Astrocyte of the spinal cord (primary cell): Measurements from ENCODE around the gene COA1.

ENCODE experiments used
- DNase-seq: peaks from one replicate; pipeline ENCODE4 v3.0.0; 2011; ENCODE audit warnings: low read depth, low spot score
- H3K4me3 ChIP-seq: 2 replicates; pipeline ENCODE4 v1.5.1; 2011; ENCODE audit warnings: low read depth, mild to moderate bottlenecking, low read length, moderate library complexity
- in situ Hi-C: cut with HindIII; loops from 2 replicates; pipeline ENCODE4 v1.10.0; 2017; ENCODE audit warnings: low sequenced_read_pairs
- TF ChIP-seq, protein P1 (sequence below): IDR thresholded peaks from 2 replicates; pipeline ENCODE4 v1.5.1; 2012; ENCODE audit warnings: low read depth, mild to moderate bottlenecking, low read length, inconsistent platforms

Gene COA1

DNA sequence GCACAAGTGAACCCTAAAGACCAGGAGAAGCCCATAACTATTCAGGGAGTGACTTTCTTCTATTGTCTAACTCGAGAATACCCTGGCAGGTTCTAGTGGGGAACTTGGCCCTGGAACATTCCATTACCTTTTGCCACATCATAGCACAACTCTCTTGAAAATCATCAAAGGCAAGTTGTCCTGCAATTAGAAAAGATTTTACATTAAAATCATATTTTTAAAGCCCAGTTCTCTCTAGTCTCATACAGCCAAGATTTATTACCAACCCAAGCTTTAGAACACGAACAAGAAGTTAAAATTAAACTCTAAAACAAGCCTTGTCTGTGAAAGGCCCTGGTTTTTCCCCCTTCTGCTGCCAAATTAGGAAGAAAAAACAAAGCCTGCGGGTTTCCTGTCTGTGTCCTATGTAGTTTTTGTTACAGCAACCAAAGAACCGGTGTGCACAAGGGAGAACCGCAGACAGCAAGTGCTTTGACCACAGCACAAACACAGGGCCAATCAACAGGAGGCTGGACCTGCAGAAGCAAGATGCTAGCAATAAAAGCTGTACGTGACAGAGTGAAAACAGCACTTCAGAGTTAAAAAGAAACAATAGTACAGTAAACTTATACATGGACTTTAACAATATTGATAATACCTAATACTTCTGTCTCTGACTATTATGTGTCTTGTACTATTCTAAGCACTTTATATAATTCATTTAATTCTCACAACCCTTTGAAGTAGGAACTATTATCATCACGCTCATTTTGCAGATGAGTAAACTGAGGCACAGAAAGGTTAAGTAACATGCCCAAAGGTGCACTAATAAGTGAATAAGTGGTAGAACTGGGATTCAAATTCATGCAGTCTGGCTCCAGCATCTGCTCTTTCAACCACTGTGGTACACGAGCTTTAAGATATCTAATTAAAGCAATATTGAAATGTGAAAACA lies 80.6 kb downstream of the COA1 start:
- H3K4me3 ChIP-seq, result no peak overlapping the region
- TF ChIP-seq, protein P1, sequence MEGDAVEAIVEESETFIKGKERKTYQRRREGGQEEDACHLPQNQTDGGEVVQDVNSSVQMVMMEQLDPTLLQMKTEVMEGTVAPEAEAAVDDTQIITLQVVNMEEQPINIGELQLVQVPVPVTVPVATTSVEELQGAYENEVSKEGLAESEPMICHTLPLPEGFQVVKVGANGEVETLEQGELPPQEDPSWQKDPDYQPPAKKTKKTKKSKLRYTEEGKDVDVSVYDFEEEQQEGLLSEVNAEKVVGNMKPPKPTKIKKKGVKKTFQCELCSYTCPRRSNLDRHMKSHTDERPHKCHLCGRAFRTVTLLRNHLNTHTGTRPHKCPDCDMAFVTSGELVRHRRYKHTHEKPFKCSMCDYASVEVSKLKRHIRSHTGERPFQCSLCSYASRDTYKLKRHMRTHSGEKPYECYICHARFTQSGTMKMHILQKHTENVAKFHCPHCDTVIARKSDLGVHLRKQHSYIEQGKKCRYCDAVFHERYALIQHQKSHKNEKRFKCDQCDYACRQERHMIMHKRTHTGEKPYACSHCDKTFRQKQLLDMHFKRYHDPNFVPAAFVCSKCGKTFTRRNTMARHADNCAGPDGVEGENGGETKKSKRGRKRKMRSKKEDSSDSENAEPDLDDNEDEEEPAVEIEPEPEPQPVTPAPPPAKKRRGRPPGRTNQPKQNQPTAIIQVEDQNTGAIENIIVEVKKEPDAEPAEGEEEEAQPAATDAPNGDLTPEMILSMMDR, result no peak
- in situ Hi-C loops, result no loop called here
- peak; percentile 95 for DNase-seq

DNA sequence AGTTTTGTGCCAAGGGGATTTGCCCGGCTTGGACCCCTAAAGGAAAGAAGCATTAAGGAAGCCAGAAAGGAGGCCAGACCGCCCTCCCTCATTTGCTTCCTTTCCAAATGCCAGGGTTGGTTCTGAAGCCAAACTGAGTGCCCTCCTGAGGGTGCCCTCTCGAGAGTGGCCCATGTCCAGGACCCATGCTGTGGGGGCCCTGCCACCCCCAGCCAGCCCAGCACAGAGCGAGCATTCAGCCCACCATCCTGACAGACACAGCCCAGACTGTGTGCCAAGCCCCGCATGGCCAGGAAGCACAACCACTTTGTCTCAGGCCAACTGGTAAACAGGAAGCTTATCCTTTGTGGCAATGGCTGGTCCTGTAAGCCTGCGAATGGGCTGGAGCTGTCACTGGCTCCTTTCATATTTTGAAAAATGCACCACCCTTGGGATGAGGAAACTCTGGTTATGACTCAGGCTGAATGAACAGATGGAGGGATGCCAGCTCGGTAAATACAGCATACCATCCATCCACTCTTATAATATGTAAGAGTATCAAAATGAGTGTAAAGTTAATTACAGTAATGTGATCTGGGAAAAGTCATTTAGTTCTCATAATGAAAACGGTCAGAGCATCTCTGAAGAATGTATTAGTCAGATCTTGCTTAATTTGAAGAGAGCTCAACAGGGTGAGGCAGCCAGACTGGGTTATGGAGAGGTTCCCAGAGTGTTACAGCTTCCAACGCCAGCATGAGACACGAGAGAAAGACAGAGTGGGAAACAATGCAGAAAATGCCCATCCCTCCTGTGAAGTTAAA lies 81.5 kb downstream of the COA1 start:
- DNase-seq, result peak; percentile 99
- no peak overlapping the region for H3K4me3 ChIP-seq
- in situ Hi-C loops, result no loop called here
- TF ChIP-seq, protein P1, result no peak

DNA sequence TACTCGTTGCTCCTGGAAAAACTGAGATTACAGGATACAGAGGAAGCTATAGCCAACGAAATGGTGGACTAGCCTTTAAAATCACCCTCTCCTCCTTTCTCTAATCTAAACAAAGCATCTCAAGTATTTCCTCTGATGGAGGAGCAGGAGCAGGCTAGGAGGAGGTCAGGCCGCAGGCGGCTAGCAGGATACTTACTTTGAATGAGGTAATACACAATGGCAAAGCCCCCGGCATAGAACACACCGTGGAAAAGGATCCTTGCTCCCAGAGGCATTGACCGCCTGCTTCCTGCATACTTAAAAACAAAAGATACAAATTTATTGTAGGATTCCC lies 82.0 kb downstream of the COA1 start:
- no peak overlapping the region for H3K4me3 ChIP-seq
- peak; percentile 94 for DNase-seq
- in situ Hi-C loops, result no loop called here
- TF ChIP-seq, protein P1, result no peak

DNA sequence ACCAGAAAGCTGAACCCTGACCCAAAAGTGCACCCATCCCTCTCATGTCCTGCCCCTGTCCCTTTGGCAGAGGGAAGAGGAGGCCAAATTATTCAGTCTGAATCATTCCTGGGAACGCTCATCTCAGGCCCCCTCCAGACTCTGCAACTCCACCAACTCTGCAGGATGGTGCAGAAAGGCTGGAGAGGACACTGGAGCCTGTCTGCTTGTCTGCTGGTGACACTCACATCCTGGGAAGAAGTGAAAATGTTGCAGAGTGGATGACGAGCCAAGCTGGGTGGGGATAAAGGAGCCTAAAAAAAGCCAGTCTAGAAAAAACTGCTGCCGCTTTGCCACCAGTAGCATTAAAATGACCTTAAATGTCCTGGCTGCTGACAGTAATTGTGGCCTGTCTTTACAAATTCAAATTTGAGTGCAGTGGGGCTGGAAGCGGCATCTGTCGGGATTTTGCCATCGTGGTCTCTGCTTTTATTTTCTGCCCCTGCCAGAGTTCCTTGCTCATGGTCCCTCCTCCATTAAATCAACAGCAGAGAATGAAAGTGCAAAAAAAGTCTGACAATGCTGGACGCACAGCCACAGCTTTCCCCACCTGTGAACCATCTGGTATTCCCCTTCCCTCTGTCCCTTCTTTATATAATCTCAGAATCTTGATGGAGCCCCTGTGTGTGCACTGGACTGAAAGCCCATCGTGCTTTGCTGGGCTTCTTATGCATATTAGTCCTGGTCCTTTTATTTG lies 82.6 kb downstream of the COA1 start:
- H3K4me3 ChIP-seq, result no peak overlapping the region
- TF ChIP-seq, protein P1, result no peak
- in situ Hi-C loops, result no loop called here
- peak; percentile 56 for DNase-seq

DNA sequence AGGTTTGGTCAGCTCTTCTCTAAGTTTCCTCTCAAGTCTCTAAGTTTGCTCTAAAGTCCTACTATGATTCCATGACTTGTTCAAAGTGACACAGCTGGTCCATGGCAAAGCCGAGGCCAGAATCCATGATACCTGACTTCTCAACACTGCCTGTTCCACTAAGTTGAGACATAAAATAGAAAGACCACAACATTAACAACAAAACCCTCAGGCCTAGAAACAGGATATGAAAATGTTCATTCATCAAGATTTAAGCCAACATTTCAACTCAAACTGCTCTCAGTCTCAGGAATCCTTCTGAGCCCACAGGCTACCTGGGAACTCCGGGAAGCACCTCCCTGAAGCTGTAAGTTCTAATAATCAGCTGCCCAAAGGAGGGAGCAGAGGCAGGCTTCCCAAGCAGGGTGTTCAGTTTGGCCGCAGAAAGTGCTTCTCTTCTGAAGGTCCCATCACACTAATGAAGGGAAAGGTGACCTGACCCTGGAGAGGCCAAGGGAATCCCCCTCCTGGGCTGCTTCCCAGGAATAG lies 83.6 kb downstream of the COA1 start:
- TF ChIP-seq, protein P1, result no peak
- no peak overlapping the region for H3K4me3 ChIP-seq
- no peak for DNase-seq
- in situ Hi-C loops, result no loop called here

DNA sequence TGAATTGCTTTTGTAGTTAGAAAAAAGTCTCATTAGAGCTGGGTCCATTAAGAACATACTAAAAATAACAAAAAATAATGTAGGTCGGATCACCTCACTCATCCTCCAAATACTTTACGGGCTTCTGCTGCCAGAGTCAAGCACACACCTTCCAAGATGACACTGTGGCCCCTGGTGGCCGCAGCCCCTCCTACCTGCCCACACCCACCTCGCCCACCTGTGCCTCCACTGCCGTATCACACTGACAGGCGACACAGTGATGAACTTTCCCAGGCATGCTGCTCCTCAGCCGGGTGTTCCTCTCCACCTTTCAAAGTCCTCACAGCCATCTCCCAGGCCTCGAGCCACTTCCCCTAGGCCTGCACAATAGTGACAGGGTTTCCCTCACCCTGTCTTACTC lies 85.5 kb downstream of the COA1 start:
- no peak for DNase-seq
- in situ Hi-C loops, result no loop called here
- TF ChIP-seq, protein P1, result no peak
- H3K4me3 ChIP-seq, result no peak overlapping the region
